ENCODE results near the gene PRSS16.
"Not testable (repeated sequence)": the region's sequence is repeated elsewhere in the genome, so short reads cannot be mapped to it uniquely, and the experiment has no call there.

PRSS16 gene

GRCh38 chr6:27247133-27247836 lies at the start of gene PRSS16:
Gene PRSS16 (plus strand): TSS chr6:27247701. CDS start chr6:27247738, 37 bp downstream.
- no peak for DNase-seq

GRCh38 chr6:27205375-27206278 lies 41.9 kb upstream of the PRSS16 start:
- no peak for DNase-seq

- no peak for DNase-seq
Observed at GRCh38 chr6:27206806-27207205, 40.7 kb upstream of the PRSS16 start.

- DNase-seq: no peak
Observed at GRCh38 chr6:27208042-27208441, 39.5 kb upstream of the PRSS16 start.

GRCh38 chr6:27209196-27209595 lies 38.3 kb upstream of the PRSS16 start:
- no peak for DNase-seq

GRCh38 chr6:27209659-27210269 lies 37.7 kb upstream of the PRSS16 start:
- no peak for DNase-seq

GRCh38 chr6:27213091-27213517 lies 34.4 kb upstream of the PRSS16 start:
- DNase-seq: not testable (repeated sequence)

- DNase-seq: no peak
Observed at GRCh38 chr6:27213544-27214125, 33.9 kb upstream of the PRSS16 start.

GRCh38 chr6:27214126-27214601 lies 33.3 kb upstream of the PRSS16 start:
- DNase-seq: no peak

- no peak for DNase-seq
Observed at GRCh38 chr6:27216874-27217273, 30.6 kb upstream of the PRSS16 start.

- DNase-seq: not testable (repeated sequence)
Observed at GRCh38 chr6:27222971-27223370, 24.5 kb upstream of the PRSS16 start.

GRCh38 chr6:27224729-27225128 lies 22.8 kb upstream of the PRSS16 start:
- DNase-seq: no peak

- DNase-seq: no peak
Observed at GRCh38 chr6:27228963-27229477, 18.5 kb upstream of the PRSS16 start.

- DNase-seq: no peak
Observed at GRCh38 chr6:27230758-27231111, 16.8 kb upstream of the PRSS16 start.

GRCh38 chr6:27234576-27234975 lies 12.9 kb upstream of the PRSS16 start:
- no peak for DNase-seq

- no peak for DNase-seq
Observed at GRCh38 chr6:27237089-27237803, 10.3 kb upstream of the PRSS16 start.

GRCh38 chr6:27238010-27238983 lies 9.2 kb upstream of the PRSS16 start:
- no peak for DNase-seq

GRCh38 chr6:27239258-27239657 lies 8.2 kb upstream of the PRSS16 start:
- no peak for DNase-seq

GRCh38 chr6:27241443-27241842 lies 6.1 kb upstream of the PRSS16 start:
- DNase-seq: no peak

GRCh38 chr6:27242589-27243265 lies 4.8 kb upstream of the PRSS16 start:
- DNase-seq: no peak

Measured in NCI-H1436 (cell line).